Measurements from ENCODE around the gene TUBB8B. TPM values are rescaled to one million over a fixed set of nuclear protein-coding genes. Genes with fewer than 3 reads are reported as not detected.
"Not testable (repeated sequence)": the region's sequence is repeated elsewhere in the genome, so short reads cannot be mapped to it uniquely, and the experiment has no call there.

TUBB8B gene
- total RNA-seq: not detected

- H3K27me3 Mint-ChIP-seq; H3K27ac Mint-ChIP-seq; H3K9me3 Mint-ChIP-seq (ENCODE audit: low read depth); intact Hi-C loops (cut with DNase I, micrococcal nuclease); POLR2A ChIA-PET; H3K4me1 Mint-ChIP-seq; ATAC-seq; H3K36me3 Mint-ChIP-seq (ENCODE audit: low read depth); DNase-seq; CTCF ChIA-PET; H3K4me3 Mint-ChIP-seq: not testable (repeated sequence)
Observed at GRCh38 chr18:49176-49665, at the start of gene TUBB8B. TSS of gene TUBB8B (minus strand) at chr18:49615. CDS start at chr18:49557, 58 bp downstream.

GRCh38 chr18:97252-97914 is 48.0 kb upstream of the TUBB8B start:
- H3K36me3 Mint-ChIP-seq (ENCODE audit: low read depth): not testable (repeated sequence)
- peak; percentile 44 for ATAC-seq

DNA sequence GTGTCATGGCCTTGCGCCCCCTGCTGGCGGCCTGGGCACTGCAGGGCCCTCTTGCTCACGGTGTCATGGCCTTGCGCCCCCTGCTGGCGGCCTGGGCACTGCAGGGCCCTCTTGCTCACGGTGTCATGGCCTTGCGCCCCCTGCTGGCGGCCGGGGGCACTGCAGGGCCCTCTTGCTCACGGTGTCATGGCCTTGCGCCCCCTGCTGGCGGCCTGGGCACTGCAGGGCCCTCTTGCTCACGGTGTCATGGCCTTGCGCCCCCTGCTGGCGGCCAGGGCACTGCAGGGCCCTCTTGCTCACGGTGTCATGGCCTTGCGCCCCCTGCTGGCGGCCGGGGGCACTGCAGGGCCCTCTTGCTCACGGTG is 47.3 kb upstream of the TUBB8B start:
- H3K4me1 Mint-ChIP-seq; H3K36me3 Mint-ChIP-seq (ENCODE audit: low read depth); CTCF ChIA-PET; H3K4me3 Mint-ChIP-seq; intact Hi-C loops (cut with DNase I, micrococcal nuclease); H3K27ac Mint-ChIP-seq; POLR2A ChIA-PET; DNase-seq; H3K9me3 Mint-ChIP-seq (ENCODE audit: low read depth); H3K27me3 Mint-ChIP-seq; ATAC-seq: not testable (repeated sequence)

More at GRCh38 chr18:97252-97914, 48.0 kb upstream of the TUBB8B start:
- H3K4me1 Mint-ChIP-seq; H3K4me3 Mint-ChIP-seq; H3K27ac Mint-ChIP-seq; POLR2A ChIA-PET; intact Hi-C loops (cut with DNase I, micrococcal nuclease); H3K9me3 Mint-ChIP-seq (ENCODE audit: low read depth); H3K27me3 Mint-ChIP-seq; CTCF ChIA-PET: not testable (repeated sequence)
- DNase-seq: peak; percentile 70

DNA sequence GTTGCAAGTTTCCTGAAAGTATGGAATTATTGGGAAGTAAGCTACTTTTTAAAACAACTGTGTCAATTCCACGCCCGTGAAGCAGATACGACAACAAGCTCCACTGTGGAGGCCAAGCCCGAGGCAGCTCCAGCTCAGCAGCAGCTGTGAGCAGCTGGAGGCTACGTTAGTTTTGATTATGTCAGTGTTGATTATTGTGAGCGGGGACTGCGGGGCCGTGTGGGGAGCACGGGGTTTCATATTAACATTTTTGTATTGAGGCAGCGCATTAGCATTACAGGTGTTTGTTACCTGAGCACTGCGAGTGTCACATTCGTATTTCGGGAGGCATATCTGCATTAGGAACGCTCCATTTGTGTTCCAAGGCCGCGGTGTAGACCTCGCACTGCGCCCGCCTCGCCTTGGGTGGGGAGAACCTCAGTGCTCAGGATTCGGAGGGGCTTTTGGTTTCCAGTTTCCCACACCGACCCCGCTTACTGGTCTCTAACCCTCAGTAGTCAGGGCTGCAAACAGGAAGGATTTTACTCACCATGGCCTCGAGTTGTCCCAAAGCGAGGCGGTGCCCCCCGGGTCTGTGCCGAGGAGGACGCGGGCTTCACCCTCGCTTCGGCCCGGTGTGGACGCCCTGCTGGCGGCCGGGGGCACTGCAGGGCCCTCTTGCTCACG is 46.8 kb upstream of the TUBB8B start:
- H3K4me3 Mint-ChIP-seq; H3K9me3 Mint-ChIP-seq (ENCODE audit: low read depth); H3K27ac Mint-ChIP-seq; H3K4me1 Mint-ChIP-seq; H3K36me3 Mint-ChIP-seq (ENCODE audit: low read depth); CTCF ChIA-PET; H3K27me3 Mint-ChIP-seq; POLR2A ChIA-PET; intact Hi-C loops (cut with DNase I, micrococcal nuclease): not testable (repeated sequence)
- DNase-seq: peak; percentile 17
- ATAC-seq: peak; percentile 42

- H3K27me3 Mint-ChIP-seq; ATAC-seq; H3K4me1 Mint-ChIP-seq; H3K9me3 Mint-ChIP-seq (ENCODE audit: low read depth); H3K27ac Mint-ChIP-seq; DNase-seq; POLR2A ChIA-PET; intact Hi-C loops (cut with DNase I, micrococcal nuclease); H3K4me3 Mint-ChIP-seq; CTCF ChIA-PET; H3K36me3 Mint-ChIP-seq (ENCODE audit: low read depth): not testable (repeated sequence)
Observed at GRCh38 chr18:95580-95979, 46.2 kb upstream of the TUBB8B start.

DNA sequence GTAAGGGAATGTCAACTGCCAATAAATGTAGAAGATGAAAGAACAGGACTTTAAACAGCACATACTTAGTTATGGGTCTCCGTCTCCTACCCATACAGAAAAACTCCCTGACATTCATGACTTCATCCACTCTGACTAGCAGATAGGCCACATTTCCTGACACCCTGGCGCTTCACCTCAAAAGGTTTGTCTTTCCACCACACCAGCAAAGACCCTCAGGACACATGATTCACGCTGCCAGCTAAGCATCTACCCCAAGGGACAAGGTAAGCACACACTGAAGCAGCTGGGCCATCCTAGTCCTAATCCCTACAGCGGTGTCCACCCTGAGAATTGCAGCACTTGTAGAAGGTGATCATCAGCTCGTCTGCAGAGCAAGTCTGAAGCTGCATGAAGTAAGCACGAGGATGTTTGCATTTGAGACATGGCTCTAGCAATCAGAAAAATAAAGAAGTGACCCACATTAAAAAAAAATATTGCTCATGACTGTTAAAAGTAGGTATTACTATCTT is 44.5 kb upstream of the TUBB8B start:
- POLR2A ChIA-PET; intact Hi-C loops (cut with DNase I, micrococcal nuclease); ATAC-seq; H3K27me3 Mint-ChIP-seq; H3K4me1 Mint-ChIP-seq; H3K9me3 Mint-ChIP-seq (ENCODE audit: low read depth); H3K4me3 Mint-ChIP-seq; CTCF ChIA-PET; DNase-seq; H3K36me3 Mint-ChIP-seq (ENCODE audit: low read depth); H3K27ac Mint-ChIP-seq: not testable (repeated sequence)

DNA sequence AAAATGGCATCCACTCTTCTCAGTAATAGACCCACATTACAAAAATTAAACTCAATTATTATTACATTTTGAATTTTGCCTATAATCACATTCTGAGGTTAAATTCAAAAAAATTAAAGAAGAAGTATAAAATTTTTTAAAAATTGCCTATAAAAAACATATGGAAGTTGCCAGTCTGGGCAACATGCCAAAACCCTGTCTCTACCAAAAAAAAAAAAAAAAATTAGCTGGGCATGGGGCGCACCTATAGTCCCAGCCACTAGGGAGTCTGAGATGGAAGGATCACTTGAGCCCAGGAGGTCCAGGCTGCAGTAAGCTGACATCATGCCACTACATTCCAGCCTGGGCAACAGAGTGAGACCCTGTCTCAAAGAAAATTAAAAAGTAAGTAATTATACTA is 42.1 kb upstream of the TUBB8B start:
- DNase-seq; H3K27me3 Mint-ChIP-seq; POLR2A ChIA-PET; intact Hi-C loops (cut with DNase I, micrococcal nuclease); CTCF ChIA-PET; ATAC-seq; H3K27ac Mint-ChIP-seq; H3K4me1 Mint-ChIP-seq; H3K4me3 Mint-ChIP-seq; H3K9me3 Mint-ChIP-seq (ENCODE audit: low read depth); H3K36me3 Mint-ChIP-seq (ENCODE audit: low read depth): not testable (repeated sequence)

GRCh38 chr18:90396-91193 is 41.2 kb upstream of the TUBB8B start:
- H3K27me3 Mint-ChIP-seq; CTCF ChIA-PET; POLR2A ChIA-PET; H3K9me3 Mint-ChIP-seq (ENCODE audit: low read depth); H3K27ac Mint-ChIP-seq; H3K4me1 Mint-ChIP-seq; H3K4me3 Mint-ChIP-seq; H3K36me3 Mint-ChIP-seq (ENCODE audit: low read depth); ATAC-seq; intact Hi-C loops (cut with DNase I, micrococcal nuclease); DNase-seq: not testable (repeated sequence)

GRCh38 chr18:89124-89523 is 39.7 kb upstream of the TUBB8B start:
- H3K27ac Mint-ChIP-seq; POLR2A ChIA-PET; DNase-seq; CTCF ChIA-PET; H3K9me3 Mint-ChIP-seq (ENCODE audit: low read depth); H3K4me3 Mint-ChIP-seq; H3K27me3 Mint-ChIP-seq; H3K36me3 Mint-ChIP-seq (ENCODE audit: low read depth); ATAC-seq; H3K4me1 Mint-ChIP-seq; intact Hi-C loops (cut with DNase I, micrococcal nuclease): not testable (repeated sequence)

DNA sequence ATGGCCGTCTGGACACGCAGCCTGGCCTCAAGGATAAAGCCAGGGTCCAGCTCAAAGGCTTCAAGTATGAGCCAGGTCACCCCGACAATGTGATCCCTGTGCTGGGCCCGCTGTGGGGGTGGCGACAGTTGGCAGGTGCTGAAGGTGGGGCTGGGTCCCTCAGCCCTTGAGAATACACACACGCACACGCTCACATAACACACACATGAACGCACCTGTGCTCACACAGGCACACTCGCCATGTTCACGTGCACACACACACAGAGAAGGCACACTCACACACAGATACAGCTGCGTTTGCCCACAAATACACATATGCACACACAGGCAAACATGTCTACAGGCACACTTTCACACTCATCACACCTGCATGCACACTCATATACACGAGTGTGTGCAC is 35.4 kb upstream of the TUBB8B start:
- CTCF ChIA-PET; ATAC-seq; H3K27ac Mint-ChIP-seq; H3K4me1 Mint-ChIP-seq; H3K27me3 Mint-ChIP-seq; H3K36me3 Mint-ChIP-seq (ENCODE audit: low read depth); H3K4me3 Mint-ChIP-seq; DNase-seq; intact Hi-C loops (cut with DNase I, micrococcal nuclease); H3K9me3 Mint-ChIP-seq (ENCODE audit: low read depth); POLR2A ChIA-PET: not testable (repeated sequence)

GRCh38 chr18:82626-83209 is 33.3 kb upstream of the TUBB8B start:
- H3K27me3 Mint-ChIP-seq; H3K27ac Mint-ChIP-seq; intact Hi-C loops (cut with DNase I, micrococcal nuclease); H3K9me3 Mint-ChIP-seq (ENCODE audit: low read depth); DNase-seq; H3K36me3 Mint-ChIP-seq (ENCODE audit: low read depth); CTCF ChIA-PET; H3K4me1 Mint-ChIP-seq; POLR2A ChIA-PET; ATAC-seq; H3K4me3 Mint-ChIP-seq: not testable (repeated sequence)
